HG02938 (cell line): Measurements from ENCODE around the gene UBE2M.
A peak's percentile ranks its signal among the peaks of the same experiment; 100 is the strongest.
"Not testable (repeated sequence)": the region's sequence is repeated elsewhere in the genome, so short reads cannot be mapped to it uniquely, and the experiment has no call there.

Experiments
- ATAC-seq: cut with Tn5 transposase; IDR thresholded peaks from one replicate; pipeline ENCODE4 v1.9.1; 2021; ENCODE audit warnings: mild to moderate bottlenecking, moderate library complexity; ENCODE audit not compliant: unreplicated experiment

Gene UBE2M

GRCh38 chr19:58558066-58558622 is at the start of gene UBE2M:
TSS of gene UBE2M (minus strand) at chr19:58558611. CDS start at chr19:58558381, 230 bp downstream.
- no peak for ATAC-seq

GRCh38 chr19:58607213-58607612 is 48.8 kb upstream of the UBE2M start:
- ATAC-seq = not testable (repeated sequence)

GRCh38 chr19:58606251-58606896 is 48.0 kb upstream of the UBE2M start:
- ATAC-seq = not testable (repeated sequence)

GRCh38 chr19:58586133-58586765 is 27.8 kb upstream of the UBE2M start:
- no peak for ATAC-seq

- ATAC-seq = no peak
These were observed 27.2 kb upstream of the UBE2M start for GRCh38 chr19:58585442-58586132.

GRCh38 chr19:58584498-58585441 is 26.4 kb upstream of the UBE2M start:
- no peak for ATAC-seq

GRCh38 chr19:58582985-58583384 is 24.6 kb upstream of the UBE2M start:
- no peak for ATAC-seq

GRCh38 chr19:58581227-58582141 is 23.1 kb upstream of the UBE2M start:
- ATAC-seq = no peak

GRCh38 chr19:58579473-58580142 is 21.2 kb upstream of the UBE2M start:
- ATAC-seq = no peak

GRCh38 chr19:58578012-58578925 is 19.9 kb upstream of the UBE2M start:
- ATAC-seq = no peak

- not testable (repeated sequence) for ATAC-seq
These were observed 19.2 kb upstream of the UBE2M start for GRCh38 chr19:58577581-58577980.

- ATAC-seq = peak; percentile 38
These were observed 17.0 kb upstream of the UBE2M start for GRCh38 chr19:58575183-58576041.

- no peak for ATAC-seq
These were observed 15.3 kb upstream of the UBE2M start for GRCh38 chr19:58573658-58574164.

- ATAC-seq = peak; percentile 56
These were observed 14.6 kb upstream of the UBE2M start, which contains the start of gene MZF1 for GRCh38 chr19:58572818-58573657. TSS of gene MZF1 (minus strand) at chr19:58573335. CDS start at chr19:58571389, 1,946 bp downstream.

GRCh38 chr19:58572026-58572817 is 13.8 kb upstream of the UBE2M start:
- ATAC-seq = no peak
